ENCODE data around the gene CDH3.

CDH3 gene

DNA sequence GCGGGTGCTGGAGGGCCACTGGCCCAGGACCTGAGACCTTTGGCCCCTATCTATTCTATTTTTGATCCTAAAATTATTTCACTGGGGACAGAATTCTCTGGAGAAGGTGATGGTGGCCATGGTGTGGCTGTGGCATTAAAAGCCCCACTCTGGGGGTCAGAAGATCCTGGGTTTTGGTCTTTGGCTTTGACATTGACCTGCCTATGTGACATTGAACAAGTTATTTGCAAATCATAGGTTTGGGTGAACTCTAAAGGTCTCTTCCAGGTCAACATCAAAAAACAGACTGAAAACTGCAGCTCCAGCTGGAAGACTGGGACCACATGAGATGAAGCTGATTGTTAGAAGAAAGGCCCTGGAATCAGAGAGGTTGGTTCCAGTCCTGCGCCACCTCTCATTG lies 89.7 kb downstream of the CDH3 start:
- TF ChIP-seq, protein P1, sequence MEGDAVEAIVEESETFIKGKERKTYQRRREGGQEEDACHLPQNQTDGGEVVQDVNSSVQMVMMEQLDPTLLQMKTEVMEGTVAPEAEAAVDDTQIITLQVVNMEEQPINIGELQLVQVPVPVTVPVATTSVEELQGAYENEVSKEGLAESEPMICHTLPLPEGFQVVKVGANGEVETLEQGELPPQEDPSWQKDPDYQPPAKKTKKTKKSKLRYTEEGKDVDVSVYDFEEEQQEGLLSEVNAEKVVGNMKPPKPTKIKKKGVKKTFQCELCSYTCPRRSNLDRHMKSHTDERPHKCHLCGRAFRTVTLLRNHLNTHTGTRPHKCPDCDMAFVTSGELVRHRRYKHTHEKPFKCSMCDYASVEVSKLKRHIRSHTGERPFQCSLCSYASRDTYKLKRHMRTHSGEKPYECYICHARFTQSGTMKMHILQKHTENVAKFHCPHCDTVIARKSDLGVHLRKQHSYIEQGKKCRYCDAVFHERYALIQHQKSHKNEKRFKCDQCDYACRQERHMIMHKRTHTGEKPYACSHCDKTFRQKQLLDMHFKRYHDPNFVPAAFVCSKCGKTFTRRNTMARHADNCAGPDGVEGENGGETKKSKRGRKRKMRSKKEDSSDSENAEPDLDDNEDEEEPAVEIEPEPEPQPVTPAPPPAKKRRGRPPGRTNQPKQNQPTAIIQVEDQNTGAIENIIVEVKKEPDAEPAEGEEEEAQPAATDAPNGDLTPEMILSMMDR (IDR thresholded peaks at IDR 0.05; ENCODE audit: low read length), result no peak
- TF ChIP-seq EZH2 (optimal IDR thresholded peaks at IDR 0.05; ENCODE audit: low read depth, low read length) (no peak), EZH2phosphoT487 (IDR thresholded peaks at IDR 0.05; ENCODE audit: low read length) (no peak)
- no peaks in the 10 kb centered on the region for H3F3A ChIP-seq (ENCODE audit: insufficient read depth, low read length)
- no peak overlapping the region for H3K4me3 ChIP-seq (ENCODE audit: low read length)
- no peak overlapping the region for H2AFZ ChIP-seq (ENCODE audit: low read length)
- H3K4me2 ChIP-seq (ENCODE audit: low read depth, low read length), result no peak overlapping the region
- no peaks in the 10 kb centered on the region for H3K9me3 ChIP-seq (replicated peaks; ENCODE audit: insufficient read depth, low read length)
- H3K4me1 ChIP-seq (ENCODE audit: low read length), result no peaks in the 10 kb centered on the region
- H3K36me3 ChIP-seq (replicated peaks; ENCODE audit: insufficient read depth, low read length), result no peaks in the 10 kb centered on the region
- no peaks in the 10 kb centered on the region for H3K9me2 ChIP-seq (replicated peaks; ENCODE audit: insufficient read depth, low read length)
- H3K27ac ChIP-seq (ENCODE audit: low read length), result no peak overlapping the region
- H3K79me2 ChIP-seq (ENCODE audit: low read length), result no peaks in the 10 kb centered on the region
- no peak for DNase-seq
- H3K9ac ChIP-seq (ENCODE audit: low read length), result no peak overlapping the region
- H3K27me3 ChIP-seq (replicated peaks; ENCODE audit: insufficient read depth, low read length), result no peaks in the 10 kb centered on the region; the same call in 1 of the 2 replicates
- H4K20me1 ChIP-seq (ENCODE audit: insufficient read depth, low read length), result no peaks in the 10 kb centered on the region

DNA sequence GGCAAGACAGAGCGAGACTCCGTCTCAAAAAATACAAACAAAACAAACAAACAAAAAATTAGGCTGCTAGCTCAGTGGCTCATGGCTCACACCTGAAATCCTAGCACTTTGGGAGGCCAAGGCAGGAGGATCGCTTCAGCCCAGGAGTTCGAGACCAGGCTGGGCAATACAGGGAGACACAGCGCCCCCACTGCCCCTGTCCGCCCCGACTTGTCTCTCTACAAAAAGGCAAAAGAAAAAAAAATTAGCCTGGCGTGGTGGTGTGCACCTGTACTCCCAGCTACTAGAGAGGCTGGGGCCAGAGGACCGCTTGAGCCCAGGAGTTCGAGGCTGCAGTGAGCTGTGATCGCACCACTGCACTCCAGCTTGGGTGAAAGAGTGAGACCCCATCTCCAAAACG lies 91.5 kb downstream of the CDH3 start:
- Histone ChIP-seq H3K4me3 (ENCODE audit: low read length) (no peak overlapping the region), H3K9me3 (replicated peaks; ENCODE audit: insufficient read depth, low read length) (no peaks in the 10 kb centered on the region), H3K27me3 (replicated peaks; ENCODE audit: insufficient read depth, low read length) (no peaks in the 10 kb centered on the region; the same call in 1 of the 2 replicates), H4K20me1 (ENCODE audit: insufficient read depth, low read length) (no peaks in the 10 kb centered on the region), H3K79me2 (ENCODE audit: low read length) (no peaks in the 10 kb centered on the region), H3K4me2 (ENCODE audit: low read depth, low read length) (no peak overlapping the region), H2AFZ (ENCODE audit: low read length) (no peak overlapping the region), H3K9ac (ENCODE audit: low read length) (no peak overlapping the region), H3K9me2 (replicated peaks; ENCODE audit: insufficient read depth, low read length) (no peaks in the 10 kb centered on the region), H3K27ac (ENCODE audit: low read length) (no peak overlapping the region), H3K4me1 (ENCODE audit: low read length) (no peaks in the 10 kb centered on the region), H3F3A (ENCODE audit: insufficient read depth, low read length) (no peaks in the 10 kb centered on the region), H3K36me3 (replicated peaks; ENCODE audit: insufficient read depth, low read length) (no peaks in the 10 kb centered on the region)
- TF ChIP-seq EZH2phosphoT487 (IDR thresholded peaks at IDR 0.05; ENCODE audit: low read length), result no peak
- no peak for TF ChIP-seq EZH2 (optimal IDR thresholded peaks at IDR 0.05; ENCODE audit: low read depth, low read length)
- no peak for DNase-seq

DNA sequence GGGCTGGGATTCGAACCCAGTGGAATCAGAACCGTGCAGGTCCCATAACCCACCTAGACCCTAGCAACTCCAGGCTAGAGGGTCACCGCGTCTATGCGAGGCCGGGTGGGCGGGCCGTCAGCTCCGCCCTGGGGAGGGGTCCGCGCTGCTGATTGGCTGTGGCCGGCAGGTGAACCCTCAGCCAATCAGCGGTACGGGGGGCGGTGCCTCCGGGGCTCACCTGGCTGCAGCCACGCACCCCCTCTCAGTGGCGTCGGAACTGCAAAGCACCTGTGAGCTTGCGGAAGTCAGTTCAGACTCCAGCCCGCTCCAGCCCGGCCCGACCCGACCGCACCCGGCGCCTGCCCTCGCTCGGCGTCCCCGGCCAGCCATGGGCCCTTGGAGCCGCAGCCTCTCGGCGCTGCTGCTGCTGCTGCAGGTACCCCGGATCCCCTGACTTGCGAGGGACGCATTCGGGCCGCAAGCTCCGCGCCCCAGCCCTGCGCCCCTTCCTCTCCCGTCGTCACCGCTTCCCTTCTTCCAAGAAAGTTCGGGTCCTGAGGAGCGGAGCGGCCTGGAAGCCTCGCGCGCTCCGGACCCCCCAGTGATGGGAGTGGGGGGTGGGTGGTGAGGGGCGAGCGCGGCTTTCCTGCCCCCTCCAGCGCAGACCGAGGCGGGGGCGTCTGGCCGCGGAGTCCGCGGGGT lies 92.1 kb downstream of the CDH3 start, which contains the start of gene CDH1:
TSS of gene CDH1 (plus strand) at position 247 of the 684 bp plus-strand sequence. CDS start at position 371, 124 bp downstream.
- H3K27ac ChIP-seq (ENCODE audit: low read length), result no peak within 1 kb of the TSS
- H3K4me2 ChIP-seq (ENCODE audit: low read depth, low read length), result no peak within 1 kb of the TSS
- no peaks in the 10 kb centered on the region for H3K79me2 ChIP-seq (ENCODE audit: low read length)
- no peaks in the 10 kb centered on the region for H3K4me1 ChIP-seq (ENCODE audit: low read length)
- H3K4me3 ChIP-seq (ENCODE audit: low read length), result no peak within 1 kb of the TSS
- no peaks in the 10 kb centered on the region for H3F3A ChIP-seq (ENCODE audit: insufficient read depth, low read length)
- TF ChIP-seq EZH2phosphoT487 (IDR thresholded peaks at IDR 0.05; ENCODE audit: low read length) (no peak), EZH2 (optimal IDR thresholded peaks at IDR 0.05; ENCODE audit: low read depth, low read length) (no peak)
- TF ChIP-seq, protein P1 (IDR thresholded peaks at IDR 0.05; ENCODE audit: low read length), result no peak
- H3K27me3 ChIP-seq (replicated peaks; ENCODE audit: insufficient read depth, low read length), result no peaks in the 10 kb centered on the region; the same call in 1 of the 2 replicates
- H3K36me3 ChIP-seq (replicated peaks; ENCODE audit: insufficient read depth, low read length), result no peaks in the 10 kb centered on the region
- H3K9me2 ChIP-seq (replicated peaks; ENCODE audit: insufficient read depth, low read length), result no peaks in the 10 kb centered on the region
- no peak for DNase-seq
- no peak within 1 kb of the TSS for H3K9ac ChIP-seq (ENCODE audit: low read length)
- H4K20me1 ChIP-seq (ENCODE audit: insufficient read depth, low read length), result no peaks in the 10 kb centered on the region
- H2AFZ ChIP-seq (ENCODE audit: low read length), result no peak within 1 kb of the TSS
- H3K9me3 ChIP-seq (replicated peaks; ENCODE audit: insufficient read depth, low read length), result no peaks in the 10 kb centered on the region

All from MM.1S (cell line).